Activated CD4-positive, alpha-beta memory T cell treated with anti-CD3 and anti-CD28 coated beads, Interleukin-2, amount 10 ng/mL, durations not matched to agents 7 days and 5 days (primary cell): Measurements from ENCODE around the gene RSPO3. TPM values are rescaled to one million over a fixed set of nuclear protein-coding genes. Genes with fewer than 3 reads are reported as not detected.
A peak's percentile ranks its signal among the peaks of the same experiment; 100 is the strongest.
"Not testable (repeated sequence)": the region's sequence is repeated elsewhere in the genome, so short reads cannot be mapped to it uniquely, and the experiment has no call there.

Source experiments
- CTCF ChIA-PET: fragments of 350-600 bp; sonication (Branson Sonifier 250); formaldehyde crosslinking; loops from one replicate; lab custom pipeline; 2021; ENCODE audit warnings: antibody characterized with exemption, inconsistent platforms; lab: Charles Lee
- POLR2A ChIA-PET: fragments of 350-600 bp; sonication (Branson Sonifier 250); formaldehyde crosslinking; loops from one replicate; lab custom pipeline; 2021; ENCODE audit warnings: antibody characterized with exemption; lab: Charles Lee
- DNase-seq: peaks from one replicate; pipeline ENCODE4 v3.0.0-alpha.2; 2020
- H3K27ac Mint-ChIP-seq: one replicate; pipeline ENCODE4 v1.8.0; 2021; ENCODE audit warnings: mild to moderate bottlenecking, mixed read lengths
- H3K27me3 Mint-ChIP-seq: one replicate; pipeline ENCODE4 v1.8.0; 2021; ENCODE audit warnings: mixed read lengths
- H3K36me3 Mint-ChIP-seq: one replicate; pipeline ENCODE4 v1.8.0; 2021; ENCODE audit warnings: low read depth, mixed read lengths
- H3K4me1 Mint-ChIP-seq: one replicate; pipeline ENCODE4 v1.8.0; 2021; ENCODE audit warnings: mixed read lengths
- H3K4me3 Mint-ChIP-seq: one replicate; pipeline ENCODE4 v1.8.0; 2021; ENCODE audit warnings: mild to moderate bottlenecking, mixed read lengths
- H3K9me3 Mint-ChIP-seq: one replicate; pipeline ENCODE4 v1.8.0; 2021; ENCODE audit warnings: mixed read lengths
- total RNA-seq, 2 experiments: library from RNA; stranded (reverse); gene quantifications; one replicate each; pipeline ENCODE4 v1.2.3, GENCODE V29; 2021

The RSPO3 gene
- total RNA-seq, 2 experiments from 2014 or later = not detected

DNA sequence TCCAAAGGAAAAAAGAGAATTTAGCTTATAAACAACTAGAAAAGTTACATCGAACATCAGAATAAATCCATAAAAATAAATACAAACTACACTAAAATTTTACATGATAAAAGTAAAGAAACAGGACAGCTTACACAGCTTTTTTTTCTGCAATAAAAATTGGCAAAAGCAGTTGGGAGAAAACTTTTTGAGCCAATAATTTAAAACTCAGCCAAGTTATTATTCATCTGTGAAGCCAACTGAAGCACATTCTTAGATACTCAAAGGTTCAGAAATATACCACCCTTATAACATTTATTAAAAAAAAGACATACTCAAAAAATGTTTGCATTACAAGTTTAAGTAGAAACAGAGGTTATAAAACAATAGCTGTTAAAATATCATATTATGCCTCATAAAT lies 23.7 kb upstream of the RSPO3 start:
- H3K27me3 Mint-ChIP-seq = peaks cover 7% of the 10 kb centered on the region
- no peak overlapping the region for H3K4me3 Mint-ChIP-seq
- no peaks in the 10 kb centered on the region for H3K9me3 Mint-ChIP-seq
- ChIA-PET CTCF (no interaction called here), POLR2A (no interaction called here)
- no peaks in the 10 kb centered on the region for H3K4me1 Mint-ChIP-seq
- DNase-seq = no peak
- H3K36me3 Mint-ChIP-seq = no peaks in the 10 kb centered on the region
- H3K27ac Mint-ChIP-seq = no peak overlapping the region

DNA sequence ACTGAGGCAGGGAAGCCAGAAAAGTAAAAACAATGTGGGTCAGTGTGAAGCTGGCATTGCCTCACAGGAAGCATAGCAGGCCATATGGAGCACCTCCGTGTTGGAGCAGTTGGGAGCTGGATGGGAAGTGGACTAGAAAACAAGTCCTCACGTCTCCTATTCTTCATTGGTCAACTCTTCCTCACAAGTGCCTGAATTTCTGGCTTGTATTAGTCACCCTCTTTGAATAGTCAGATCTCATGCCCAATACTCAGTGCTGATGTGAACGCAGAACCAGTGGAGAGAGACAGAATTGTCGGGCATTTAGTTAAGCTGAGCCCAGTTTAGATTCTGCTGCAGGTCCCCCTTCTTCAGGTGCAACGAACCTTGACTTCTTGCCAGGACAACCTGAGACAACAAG lies 22.3 kb upstream of the RSPO3 start:
- CTCF ChIA-PET = no interaction called here
- no peak overlapping the region for H3K4me3 Mint-ChIP-seq
- H3K27me3 Mint-ChIP-seq = peaks cover 7% of the 10 kb centered on the region
- no peaks in the 10 kb centered on the region for H3K36me3 Mint-ChIP-seq
- H3K9me3 Mint-ChIP-seq = no peaks in the 10 kb centered on the region
- no peak overlapping the region for H3K27ac Mint-ChIP-seq
- POLR2A ChIA-PET = no interaction called here
- no peak for DNase-seq
- no peaks in the 10 kb centered on the region for H3K4me1 Mint-ChIP-seq

- POLR2A ChIA-PET, H3K36me3 Mint-ChIP-seq, H3K4me1 Mint-ChIP-seq, DNase-seq, H3K27ac Mint-ChIP-seq, H3K27me3 Mint-ChIP-seq, H3K4me3 Mint-ChIP-seq, H3K9me3 Mint-ChIP-seq, CTCF ChIA-PET: not testable (repeated sequence)
Observed at GRCh38 chr6:127097442-127097841, 21.0 kb upstream of the RSPO3 start.

- H3K27ac Mint-ChIP-seq = no peak overlapping the region
- no peaks in the 10 kb centered on the region for H3K9me3 Mint-ChIP-seq
- H3K4me1 Mint-ChIP-seq = no peaks in the 10 kb centered on the region
- peaks cover 3% of the 10 kb centered on the region for H3K27me3 Mint-ChIP-seq
- ChIA-PET POLR2A (no interaction called here), CTCF (no interaction called here)
- H3K4me3 Mint-ChIP-seq = no peak overlapping the region
- H3K36me3 Mint-ChIP-seq = no peaks in the 10 kb centered on the region
- DNase-seq = no peak
Observed at GRCh38 chr6:127100510-127101140, 17.8 kb upstream of the RSPO3 start.

- H3K27ac Mint-ChIP-seq = no peak overlapping the region
- DNase-seq = no peak
- H3K36me3 Mint-ChIP-seq = no peaks in the 10 kb centered on the region
- H3K4me3 Mint-ChIP-seq = no peak overlapping the region
- CTCF ChIA-PET = no interaction called here
- POLR2A ChIA-PET = no interaction called here
- H3K27me3 Mint-ChIP-seq = peaks cover 10% of the 10 kb centered on the region
- no peaks in the 10 kb centered on the region for H3K4me1 Mint-ChIP-seq
- no peaks in the 10 kb centered on the region for H3K9me3 Mint-ChIP-seq
Observed at GRCh38 chr6:127102299-127102698, 16.2 kb upstream of the RSPO3 start.

- H3K4me1 Mint-ChIP-seq = no peaks in the 10 kb centered on the region
- peaks cover 10% of the 10 kb centered on the region for H3K27me3 Mint-ChIP-seq
- no peak overlapping the region for H3K4me3 Mint-ChIP-seq
- ChIA-PET CTCF (no interaction called here), POLR2A (no interaction called here)
- no peaks in the 10 kb centered on the region for H3K36me3 Mint-ChIP-seq
- no peaks in the 10 kb centered on the region for H3K9me3 Mint-ChIP-seq
- H3K27ac Mint-ChIP-seq = no peak overlapping the region
- DNase-seq = no peak
Observed at GRCh38 chr6:127102859-127103258, 15.6 kb upstream of the RSPO3 start.

DNA sequence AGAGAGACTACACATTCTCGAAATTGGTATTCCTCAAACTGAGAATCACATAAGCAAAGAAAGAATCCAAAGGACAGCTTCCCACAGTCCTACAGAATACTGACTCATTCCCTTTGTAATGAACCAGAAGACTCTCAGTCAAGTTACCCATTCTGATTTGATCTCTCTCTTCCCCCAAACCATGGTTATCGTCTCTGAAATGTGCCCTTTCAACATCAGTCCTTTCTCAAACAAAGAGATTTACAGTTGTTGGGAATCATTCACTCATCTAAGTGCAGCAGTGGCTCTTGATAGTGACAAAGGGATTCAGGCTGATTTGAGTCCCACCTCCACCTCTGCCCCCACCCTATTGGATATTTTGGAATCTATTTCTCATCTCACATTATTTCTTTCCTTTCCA lies 15.0 kb upstream of the RSPO3 start:
- H3K27ac Mint-ChIP-seq = no peak overlapping the region
- H3K4me1 Mint-ChIP-seq = no peaks in the 10 kb centered on the region
- H3K9me3 Mint-ChIP-seq = no peaks in the 10 kb centered on the region
- ChIA-PET POLR2A (no interaction called here), CTCF (no interaction called here)
- H3K36me3 Mint-ChIP-seq = no peaks in the 10 kb centered on the region
- no peak overlapping the region for H3K4me3 Mint-ChIP-seq
- peaks cover 10% of the 10 kb centered on the region for H3K27me3 Mint-ChIP-seq
- no peak for DNase-seq

DNA sequence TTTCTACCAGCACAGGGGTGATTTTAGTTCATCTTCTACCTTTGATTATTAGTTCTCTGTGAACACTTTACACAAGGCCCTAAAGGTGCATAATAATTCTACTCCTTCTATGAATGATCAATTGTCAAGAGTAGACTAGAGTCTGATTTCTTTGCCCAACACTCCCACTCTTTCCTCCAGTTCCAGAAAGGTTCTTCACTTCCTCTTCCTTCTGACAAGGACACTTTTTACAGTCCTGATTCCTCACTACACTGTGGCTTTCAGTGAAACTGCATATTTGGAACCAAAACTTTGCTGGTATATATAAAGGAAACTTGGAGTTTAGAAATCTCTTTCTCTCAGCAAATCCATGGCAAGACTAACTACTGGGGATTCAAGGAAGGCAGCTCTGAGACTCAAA lies 10.6 kb upstream of the RSPO3 start:
- CTCF ChIA-PET = no interaction called here
- POLR2A ChIA-PET = no interaction called here
- no peaks in the 10 kb centered on the region for H3K4me1 Mint-ChIP-seq
- peaks cover 12% of the 10 kb centered on the region for H3K27me3 Mint-ChIP-seq
- H3K4me3 Mint-ChIP-seq = no peak overlapping the region
- H3K36me3 Mint-ChIP-seq = no peaks in the 10 kb centered on the region
- no peak overlapping the region for H3K27ac Mint-ChIP-seq
- H3K9me3 Mint-ChIP-seq = no peaks in the 10 kb centered on the region
- DNase-seq = no peak

- no peaks in the 10 kb centered on the region for H3K4me1 Mint-ChIP-seq
- H3K36me3 Mint-ChIP-seq = no peaks in the 10 kb centered on the region
- ChIA-PET CTCF (no interaction called here), POLR2A (no interaction called here)
- no peak for DNase-seq
- H3K27ac Mint-ChIP-seq = no peak overlapping the region
- H3K9me3 Mint-ChIP-seq = no peaks in the 10 kb centered on the region
- H3K27me3 Mint-ChIP-seq = peaks cover 22% of the 10 kb centered on the region
- H3K4me3 Mint-ChIP-seq = no peak overlapping the region
Observed at GRCh38 chr6:127110712-127111111, 7.8 kb upstream of the RSPO3 start.

- Mint-ChIP-seq H3K27ac (no peak overlapping the region), H3K4me3 (no peak overlapping the region), H3K27me3 (peaks cover 26% of the 10 kb centered on the region), H3K36me3 (no peaks in the 10 kb centered on the region), H3K4me1 (no peaks in the 10 kb centered on the region), H3K9me3 (no peaks in the 10 kb centered on the region)
- no peak for DNase-seq
- ChIA-PET CTCF (no interaction called here), POLR2A (no interaction called here)
Observed at GRCh38 chr6:127111526-127111925, 6.9 kb upstream of the RSPO3 start.

- Mint-ChIP-seq H3K4me3 (no peak overlapping the region), H3K4me1 (peaks cover 9% of the 10 kb centered on the region), H3K36me3 (no peaks in the 10 kb centered on the region), H3K27me3 (peaks cover 44% of the 10 kb centered on the region), H3K27ac (no peak overlapping the region), H3K9me3 (no peaks in the 10 kb centered on the region)
- ChIA-PET CTCF (no interaction called here), POLR2A (no interaction called here)
- no peak for DNase-seq
Observed at GRCh38 chr6:127114214-127114760, 4.2 kb upstream of the RSPO3 start.

- ChIA-PET POLR2A (no interaction called here), CTCF (interaction anchor here (0.6 kb wide), 1 partner anchor 310 kb away, joined by 3 read pairs; no protein-coding TSS in a partner anchor)
- Mint-ChIP-seq H3K4me1 (peaks cover 15% of the 10 kb centered on the region), H3K36me3 (no peaks in the 10 kb centered on the region), H3K27me3 (peaks cover 50% of the 10 kb centered on the region), H3K27ac (no peak overlapping the region), H3K9me3 (no peaks in the 10 kb centered on the region), H3K4me3 (no peak overlapping the region)
- DNase-seq = no peak
Observed at GRCh38 chr6:127115084-127115655, 3.3 kb upstream of the RSPO3 start.

- H3K36me3 Mint-ChIP-seq = no peaks in the 10 kb centered on the region
- peaks cover 18% of the 10 kb centered on the region for H3K4me1 Mint-ChIP-seq
- ChIA-PET CTCF (interaction anchor here (0.6 kb wide), 1 partner anchor 311 kb away, joined by 3 read pairs; no protein-coding TSS in a partner anchor), POLR2A (no interaction called here)
- DNase-seq = no peak
- no peak overlapping the region for H3K4me3 Mint-ChIP-seq
- H3K27ac Mint-ChIP-seq = no peak overlapping the region
- H3K27me3 Mint-ChIP-seq = peaks cover 55% of the 10 kb centered on the region
- no peaks in the 10 kb centered on the region for H3K9me3 Mint-ChIP-seq
Observed at GRCh38 chr6:127115746-127116145, 2.7 kb upstream of the RSPO3 start.

- Mint-ChIP-seq H3K4me1 (peaks cover 25% of the 10 kb centered on the region), H3K36me3 (no peaks in the 10 kb centered on the region), H3K4me3 (peak overlapping the region; percentile 17), H3K9me3 (no peaks in the 10 kb centered on the region), H3K27me3 (peaks cover 71% of the 10 kb centered on the region), H3K27ac (no peak overlapping the region)
- CTCF ChIA-PET = interaction anchor here (0.7 kb wide), 1 partner anchor 1927 kb away, joined by 3 read pairs; no protein-coding TSS in a partner anchor
- POLR2A ChIA-PET = no interaction called here
- DNase-seq = no peak
Observed at GRCh38 chr6:127117979-127118297, 533 bp upstream of the RSPO3 start.
